GM12891 (cell line): ENCODE data around the gene PNMT.

Experiments used
- POLR2A ChIP-seq: IDR thresholded peaks from 2 replicates; pipeline ENCODE4 v1.6.1; 2011; ENCODE audit warnings: low read depth, low read length, control low read depth
- POLR2AphosphoS5 ChIP-seq: IDR thresholded peaks from 2 replicates; pipeline ENCODE4 v1.6.1; 2011; ENCODE audit warnings: low read depth, low read length, control low read depth

- TF ChIP-seq POLR2A (no peak), POLR2AphosphoS5 (no peak)
Measured at GRCh38 chr17:39643271-39643670, 25.0 kb upstream of the PNMT start.
